Endothelial cell of umbilical vein (primary cell): ENCODE measurements around the gene KYAT1. TPM values are rescaled to one million over a fixed set of nuclear protein-coding genes. Genes with fewer than 3 reads are reported as not detected.
A peak's percentile ranks its signal among the peaks of the same experiment; 100 is the strongest.

ENCODE experiments used
- BruUV-seq: library from RNA; stranded (reverse); fragments of 400-500 nt; replicated peaks from 2 replicates; lab custom pipeline; 2021; lab: Mats Ljungman, UMichigan
- CTCF ChIA-PET: fragments of 300-600, 350-600 bp; sonication (Branson Sonifier 250); formaldehyde crosslinking; loops from one replicate; lab custom pipeline; 2021; ENCODE audit warnings: antibody characterized with exemption, inconsistent platforms; lab: Charles Lee
- POLR2A ChIA-PET: fragments of 300-600, 350-600 bp; sonication (Branson Sonifier 250); formaldehyde crosslinking; loops from one replicate; lab custom pipeline; 2021; ENCODE audit warnings: antibody characterized with exemption, inconsistent platforms; lab: Charles Lee
- DNase-seq: peaks from one replicate; pipeline ENCODE4 v3.0.0-alpha.2; 2011; ENCODE audit warnings: low read depth, low spot score
- FAIRE-seq: peaks from 2 replicates; lab custom pipeline; 2011; peaks lifted over from hg19 to GRCh38; lab: Jason Lieb, UNC
- H2AFZ ChIP-seq: 2 replicates; pipeline ENCODE4 v1.6.0; 2012; ENCODE audit warnings: low read depth, low read length, control low read depth, inconsistent platforms
- H3K27ac ChIP-seq: 2 replicates; pipeline ENCODE4 v1.5.1; 2011; ENCODE audit warnings: low read depth, mild to moderate bottlenecking, control low read depth, low read length, moderate library complexity; ENCODE audit not compliant: insufficient read depth
- H3K27me3 ChIP-seq, 2 experiments: 2 replicates each; pipeline versions ENCODE4 v1.6.0 to v1.6.1; 2011; ENCODE audit warnings: low read length in 2 of 2, mixed read lengths in 1 of 2; ENCODE audit not compliant: control insufficient read depth in 2 of 2, insufficient read depth in 2 of 2
- H3K36me3 ChIP-seq, 2 experiments: 2 replicates in 1 of 2; 3 replicates in 1 of 2; pipeline ENCODE4 v1.5.1; 2011; ENCODE audit warnings: low read length in 2 of 2, mild to moderate bottlenecking in 1 of 2, moderate library complexity in 1 of 2; ENCODE audit not compliant: control insufficient read depth in 2 of 2, insufficient read depth in 2 of 2; ENCODE audit errors: extremely low read depth in 1 of 2
- H3K4me1 ChIP-seq: 3 replicates; pipeline ENCODE4 v1.5.1; 2011; ENCODE audit warnings: mild to moderate bottlenecking, low read length; ENCODE audit not compliant: control insufficient read depth, insufficient read depth; ENCODE audit errors: extremely low read depth
- H3K4me2 ChIP-seq: 2 replicates; pipeline ENCODE4 v1.6.1; 2011; ENCODE audit warnings: low read length, control low read depth, mixed read lengths; ENCODE audit not compliant: insufficient read depth
- H3K4me3 ChIP-seq, 3 experiments: fragments of 200-600 bp in 1 of 3; sonication (generic), shearing (Covaris generic) in 1 of 3; replicated peaks in 1 of 3; 2 replicates each; pipeline ENCODE4 v1.5.1; 2011 to 2016; ENCODE audit warnings: control low read depth in 3 of 3, low read length in 3 of 3, mild to moderate bottlenecking in 2 of 3, inconsistent platforms in 1 of 3, low read depth in 1 of 3, moderate library complexity in 1 of 3; ENCODE audit not compliant: insufficient read depth in 1 of 3
- H3K79me2 ChIP-seq: 2 replicates; pipeline ENCODE4 v1.6.0; 2012; ENCODE audit warnings: low read length, inconsistent platforms; ENCODE audit not compliant: control insufficient read depth, insufficient read depth
- H3K9ac ChIP-seq: replicated peaks from 2 replicates; pipeline ENCODE3; 2011; ENCODE audit warnings: low read length, control low read depth; ENCODE audit not compliant: insufficient read depth; ENCODE audit errors: extremely low read depth
- H3K9me1 ChIP-seq: replicated peaks from 3 replicates; pipeline ENCODE4 v1.6.0; 2011; ENCODE audit warnings: mild to moderate bottlenecking, low read length; ENCODE audit not compliant: control insufficient read depth, insufficient read depth; ENCODE audit errors: extremely low read depth
- H3K9me3 ChIP-seq: replicated peaks from 2 replicates; pipeline ENCODE4 v1.5.1; 2012; ENCODE audit warnings: low read length, inconsistent platforms; ENCODE audit not compliant: control insufficient read depth, insufficient read depth
- H4K20me1 ChIP-seq: replicated peaks from 2 replicates; pipeline ENCODE3; 2011; ENCODE audit warnings: mild to moderate bottlenecking, low read length; ENCODE audit not compliant: control insufficient read depth, insufficient read depth; ENCODE audit errors: extremely low read depth
- CTCF ChIP-seq, 2 donors: IDR thresholded peaks; 1 replicate in 1 of 2; 2 replicates in 1 of 2; pipeline ENCODE4 v1.5.1; 2011; ENCODE audit warnings: low read length in 2 of 2, mild to moderate bottlenecking in 2 of 2, moderate library complexity in 2 of 2, control low read depth in 1 of 2, inconsistent platforms in 1 of 2, low read depth in 1 of 2; ENCODE audit not compliant: insufficient read depth in 1 of 2; ENCODE audit errors: extremely low read depth in 1 of 2
- EZH2 ChIP-seq: IDR thresholded peaks from 2 replicates; pipeline ENCODE4 v1.6.1; 2012; ENCODE audit warnings: borderline replicate concordance, low read depth, mild to moderate bottlenecking, moderate library complexity, low read length, inconsistent platforms; ENCODE audit not compliant: severe bottlenecking
- FOS ChIP-seq: IDR thresholded peaks from 2 replicates; pipeline ENCODE4 v1.6.1; 2011; ENCODE audit warnings: mild to moderate bottlenecking, low read length, moderate library complexity, borderline replicate concordance; ENCODE audit not compliant: insufficient read depth
- GATA2 ChIP-seq: IDR thresholded peaks from 2 replicates; pipeline ENCODE4 v1.7.0; 2011; ENCODE audit warnings: low read depth, mild to moderate bottlenecking, moderate library complexity, mixed read lengths, low read length; ENCODE audit not compliant: insufficient read length, insufficient read depth
- JUN ChIP-seq: IDR thresholded peaks from 2 replicates; pipeline ENCODE4 v1.6.1; 2011; ENCODE audit warnings: borderline replicate concordance, low read depth; ENCODE audit not compliant: insufficient read length, insufficient read depth
- MAX ChIP-seq: IDR thresholded peaks from 2 replicates; pipeline ENCODE4 v1.6.1; 2011; ENCODE audit not compliant: insufficient read depth, insufficient read length
- MYC ChIP-seq: IDR thresholded peaks from one replicate; pipeline ENCODE4 v1.6.1; 2011; ENCODE audit warnings: mild to moderate bottlenecking, low read depth, low read length
- POLR2A ChIP-seq: IDR thresholded peaks from 2 replicates; pipeline ENCODE4 v1.6.1; 2012; ENCODE audit warnings: low read depth, mild to moderate bottlenecking, control low read depth, low read length
- POLR2AphosphoS5 ChIP-seq: IDR thresholded peaks from 2 replicates; pipeline ENCODE4 v1.6.1; 2012; ENCODE audit warnings: low read depth, mild to moderate bottlenecking, control low read depth, low read length, moderate library complexity; ENCODE audit not compliant: insufficient read depth
- dilution Hi-C: fragments of 300-500 bp; cut with MboI; formaldehyde crosslinking; loops from one replicate; pipeline ENCODE4 v1.15.0; 2019; ENCODE audit warnings: low sequenced_read_pairs; ENCODE audit not compliant: extremely low pct_ligation_motif_present
- intact Hi-C: fragments of 100-400 bp; cut with micrococcal nuclease; formaldehyde crosslinking; loops from one replicate; pipeline ENCODE4 v1.10.0; 2022
- polyA plus RNA-seq, 4 experiments: library from polyadenylated mRNA; depleted of rRNA in 3 of 4; stranded (reverse) in 3 of 4; unstranded in 1 of 4; fragments of >200 nt; gene quantifications; 2 replicates each; pipeline versions ENCODE4 v1.2.1 to v1.2.3, GENCODE V29; 2011 to 2012; ENCODE audit warnings: missing spikeins in 1 of 4
- total RNA-seq: library from RNA; stranded (reverse); gene quantifications from 2 replicates; pipeline ENCODE4 v1.2.3, GENCODE V29; 2021

Gene KYAT1
- total and polyA plus RNA-seq, 2 donors (not counting 3 experiments of a cell fraction or from before 2014, with no cell fraction given) = 7.2 to 9.6 TPM

GRCh38 chr9:128790536-128790935 is 91.2 kb downstream of the KYAT1 start:
- intact Hi-C loops (no loop called here), dilution Hi-C loops (no loop called here)
- H3K9me3 ChIP-seq = no peaks in the 10 kb centered on the region
- H3K4me2 ChIP-seq = no peak overlapping the region
- ChIA-PET POLR2A (no interaction called here), CTCF (interaction anchor here (0.7 kb wide), 1 partner anchor 8 kb away, joined by 3 read pairs; no protein-coding TSS in a partner anchor)
- H3K9me1 ChIP-seq = no peaks in the 10 kb centered on the region
- H3K36me3 ChIP-seq = peaks cover 11 to 34% of the 10 kb centered on the region in 2 experiments
- DNase-seq (no peak), FAIRE-seq (no peak)
- TF ChIP-seq JUN (no peak), POLR2AphosphoS5 (no peak)
- no peak overlapping the region for H3K4me3 ChIP-seq
- peaks cover 11% of the 10 kb centered on the region for H3K4me1 ChIP-seq
- no peak overlapping the region for H3K9ac ChIP-seq
- H3K79me2 ChIP-seq = peaks cover 13% of the 10 kb centered on the region
- H2AFZ ChIP-seq = no peak overlapping the region
- H3K27me3 ChIP-seq = no peaks in the 10 kb centered on the region
- no TSS peak for BruUV-seq
- no peak overlapping the region for H3K27ac ChIP-seq
- no peaks in the 10 kb centered on the region for H4K20me1 ChIP-seq

GRCh38 chr9:128788445-128788844 is 93.3 kb downstream of the KYAT1 start:
- intact Hi-C loops (loop anchor here (5.0 kb wide), 1 partner anchor 56 kb away; no protein-coding TSS in a partner anchor), dilution Hi-C loops (no loop called here)
- Histone ChIP-seq H3K9me3 (no peaks in the 10 kb centered on the region), H3K79me2 (peaks cover 13% of the 10 kb centered on the region), H3K4me2 (peak overlapping the region; percentile 71), H2AFZ (no peak overlapping the region), H3K27me3 (no peaks in the 10 kb centered on the region), H3K4me1 (peaks cover 11% of the 10 kb centered on the region), H3K9me1 (no peaks in the 10 kb centered on the region), H4K20me1 (no peaks in the 10 kb centered on the region), H3K27ac (no peak overlapping the region), H3K9ac (peak overlapping the region; percentile 35), H3K4me3 (peak overlapping the region in 1 of 3 experiments; percentile 77), H3K36me3 (peaks cover 7 to 26% of the 10 kb centered on the region in 2 experiments)
- CTCF ChIA-PET = interaction anchor here (0.6 to 2.0 kb wide), 7 partner anchors 10 to 153 kb away, joined by 3 to 9 read pairs (median 5); partner anchors contain the start of genes ENDOG and PKN3
- TF ChIP-seq GATA2 (no peak), MYC (no peak), FOS (no peak), EZH2 (no peak), POLR2AphosphoS5 (no peak), CTCF (IDR thresholded peaks at IDR 0.05; ENCODE audit: extremely low read depth in 1 of 2, insufficient read depth in 1 of 2, low read depth in 1 of 2, low read length in 2 of 2) (no peak), POLR2A (no peak), JUN (no peak), MAX (no peak)
- POLR2A ChIA-PET = no interaction called here
- FAIRE-seq = no peak
- DNase-seq = no peak
- BruUV-seq = no TSS peak
